Epithelial cell of esophagus (primary cell): ENCODE results near the gene TPBG.

Experiments used
- DNase-seq: peaks from one replicate; pipeline ENCODE4 v3.0.0; 2010; ENCODE audit warnings: low read depth
- H3K4me3 ChIP-seq: 2 replicates; pipeline ENCODE4 v1.5.1; 2011; ENCODE audit warnings: mild to moderate bottlenecking, low read length, control low read depth
- TF ChIP-seq, protein P1 (sequence below): IDR thresholded peaks from 2 replicates; pipeline ENCODE4 v1.5.1; 2011; ENCODE audit warnings: low read depth, mild to moderate bottlenecking, low read length, control low read depth, inconsistent platforms; ENCODE audit not compliant: insufficient read depth; ENCODE audit errors: missing control alignments

Gene TPBG

GRCh38 chr6:82416346-82416745 lies 52.7 kb downstream of the TPBG start:
- TF ChIP-seq, protein P1, sequence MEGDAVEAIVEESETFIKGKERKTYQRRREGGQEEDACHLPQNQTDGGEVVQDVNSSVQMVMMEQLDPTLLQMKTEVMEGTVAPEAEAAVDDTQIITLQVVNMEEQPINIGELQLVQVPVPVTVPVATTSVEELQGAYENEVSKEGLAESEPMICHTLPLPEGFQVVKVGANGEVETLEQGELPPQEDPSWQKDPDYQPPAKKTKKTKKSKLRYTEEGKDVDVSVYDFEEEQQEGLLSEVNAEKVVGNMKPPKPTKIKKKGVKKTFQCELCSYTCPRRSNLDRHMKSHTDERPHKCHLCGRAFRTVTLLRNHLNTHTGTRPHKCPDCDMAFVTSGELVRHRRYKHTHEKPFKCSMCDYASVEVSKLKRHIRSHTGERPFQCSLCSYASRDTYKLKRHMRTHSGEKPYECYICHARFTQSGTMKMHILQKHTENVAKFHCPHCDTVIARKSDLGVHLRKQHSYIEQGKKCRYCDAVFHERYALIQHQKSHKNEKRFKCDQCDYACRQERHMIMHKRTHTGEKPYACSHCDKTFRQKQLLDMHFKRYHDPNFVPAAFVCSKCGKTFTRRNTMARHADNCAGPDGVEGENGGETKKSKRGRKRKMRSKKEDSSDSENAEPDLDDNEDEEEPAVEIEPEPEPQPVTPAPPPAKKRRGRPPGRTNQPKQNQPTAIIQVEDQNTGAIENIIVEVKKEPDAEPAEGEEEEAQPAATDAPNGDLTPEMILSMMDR: no peak
- no peak for DNase-seq
- no peak overlapping the region for H3K4me3 ChIP-seq
